HepG2 (cell line): ENCODE results near the gene SPNS3. TPM values are rescaled to one million over a fixed set of nuclear protein-coding genes. Genes with fewer than 3 reads are reported as not detected.

ENCODE experiments used
- ATAC-seq: fragments of 200-7000 bp; cut with Tn5 transposase; 3 replicates; pipeline ENCODE4 v1.9.1; 2020; ENCODE audit warnings: mild to moderate bottlenecking, moderate library complexity
- BruUV-seq: library from RNA; stranded (reverse); fragments of 400-500 nt; replicated peaks from 2 replicates; lab custom pipeline; 2021; lab: Mats Ljungman, UMichigan
- CTCF ChIA-PET: fragments of 300-600 bp; formaldehyde crosslinking; extraction: SDS; loops from one replicate; lab custom pipeline; 2021; ENCODE audit warnings: low total read pairs, inconsistent platforms, low intra/inter-chr PET ratio; lab: Yijun Ruan, JAX
- POLR2A ChIA-PET: fragments of 350-600 bp; sonication (Branson Sonifier 250); formaldehyde crosslinking; loops from one replicate; lab custom pipeline; 2020; ENCODE audit warnings: antibody characterized with exemption, inconsistent platforms; lab: Yijun Ruan, JAX
- DNase-seq: peaks from one replicate; pipeline ENCODE4 v3.0.0-alpha.2; 2015; ENCODE audit warnings: low spot score
- FAIRE-seq: peaks from 3 replicates; lab custom pipeline; 2011; peaks lifted over from hg19 to GRCh38; lab: Jason Lieb, UNC
- H2AFZ ChIP-seq: one replicate; pipeline ENCODE4 v1.6.1; 2011; ENCODE audit warnings: low read length, inconsistent platforms
- H3K27ac ChIP-seq: fragments of 300-600 bp; 3 replicates; pipeline ENCODE4 v1.8.0; 2011; ENCODE audit warnings: mixed run types, mild to moderate bottlenecking, mixed read lengths, low read length, inconsistent platforms; ENCODE audit not compliant: insufficient read depth; ENCODE audit errors: extremely low read length
- H3K27me3 ChIP-seq, 2 experiments: fragments of 200-600 bp in 1 of 2; 2 replicates in 1 of 2; 3 replicates in 1 of 2; pipeline versions ENCODE4 v1.6.0 to v1.8.0; 2011; ENCODE audit warnings: low read length in 2 of 2, mild to moderate bottlenecking in 2 of 2, moderate library complexity in 2 of 2, inconsistent platforms in 1 of 2; ENCODE audit not compliant: insufficient read depth in 2 of 2, control insufficient read depth in 1 of 2
- H3K36me3 ChIP-seq, 2 experiments: fragments of 200-600 bp in 1 of 2; replicated peaks in 1 of 2; 2 replicates in 1 of 2; 3 replicates in 1 of 2; pipeline versions ENCODE4 v1.5.1 to v1.8.0; 2011; ENCODE audit warnings: low read length in 2 of 2, inconsistent platforms in 1 of 2; ENCODE audit not compliant: insufficient read depth in 2 of 2, control insufficient read depth in 1 of 2
- H3K4me1 ChIP-seq: 2 replicates; pipeline ENCODE4 v1.5.1; 2012; ENCODE audit warnings: low read length, inconsistent platforms; ENCODE audit not compliant: insufficient read depth
- H3K4me2 ChIP-seq: 2 replicates; pipeline ENCODE4 v1.6.0; 2011; ENCODE audit warnings: low read depth, low read length, inconsistent platforms
- H3K4me3 ChIP-seq, 3 experiments: fragments of 200-600 bp in 1 of 3; sonication (generic), shearing (Covaris generic) in 1 of 3; replicated peaks in 1 of 3; 2 replicates each; pipeline ENCODE4 v1.5.1; 2011 to 2016; ENCODE audit warnings: low read length in 3 of 3, inconsistent platforms in 2 of 3, low read depth in 2 of 3, mild to moderate bottlenecking in 2 of 3, control low read depth in 1 of 3, mixed read lengths in 1 of 3; ENCODE audit not compliant: insufficient read depth in 1 of 3
- H3K79me2 ChIP-seq: one replicate; pipeline ENCODE4 v1.6.1; 2011; ENCODE audit warnings: low read length, inconsistent platforms; ENCODE audit not compliant: insufficient read depth
- H3K9ac ChIP-seq: 2 replicates; pipeline ENCODE4 v1.6.0; 2011; ENCODE audit warnings: mild to moderate bottlenecking, low read depth, low read length, inconsistent platforms; ENCODE audit not compliant: insufficient read depth
- H3K9me3 ChIP-seq: 2 replicates; pipeline ENCODE4 v1.5.1; 2012; ENCODE audit warnings: mild to moderate bottlenecking, low read length
- H4K20me1 ChIP-seq: 2 replicates; pipeline ENCODE4 v1.6.0; 2011; ENCODE audit warnings: inconsistent platforms, mild to moderate bottlenecking, low read length, moderate library complexity; ENCODE audit not compliant: insufficient read depth
- AKAP8 ChIP-seq: sonication (generic); formaldehyde crosslinking; IDR thresholded peaks from 2 replicates; pipeline ENCODE4 v1.5.1; 2020; ENCODE audit warnings: mild to moderate bottlenecking, missing genetic modification reagents
- BCL3 ChIP-seq: sonication (generic); formaldehyde crosslinking; IDR thresholded peaks from 2 replicates; pipeline ENCODE4 v1.5.1; 2020; ENCODE audit warnings: mild to moderate bottlenecking, missing genetic modification reagents, moderate library complexity
- CBX2 ChIP-seq, 2 experiments: fragments of 200-600 bp in 1 of 2; sonication (generic); formaldehyde crosslinking in 1 of 2; IDR thresholded peaks; 2 replicates each; pipeline versions ENCODE4 v1.7.0 to v1.8.1; 2018 to 2022; ENCODE audit warnings: low read depth in 2 of 2, low read length in 1 of 2, mild to moderate bottlenecking in 1 of 2, missing genetic modification reagents in 1 of 2
- KIAA2018 ChIP-seq: sonication (generic); formaldehyde crosslinking; IDR thresholded peaks from 2 replicates; pipeline ENCODE4 v1.5.0; 2020; ENCODE audit warnings: mild to moderate bottlenecking, missing genetic modification reagents, borderline replicate concordance
- MTERF4 ChIP-seq: sonication (generic); formaldehyde crosslinking; IDR thresholded peaks from 2 replicates; pipeline ENCODE4 v1.8.0; 2023; ENCODE audit warnings: mild to moderate bottlenecking, missing genetic modification reagents
- RARA ChIP-seq: IDR thresholded peaks from 2 replicates; pipeline ENCODE4 v1.6.1; 2016; ENCODE audit warnings: missing genetic modification reagents, missing compliant biosample characterization
- SP140L ChIP-seq: sonication (generic); formaldehyde crosslinking; IDR thresholded peaks from 2 replicates; pipeline ENCODE4 v1.4.0; 2020; ENCODE audit warnings: missing genetic modification reagents, borderline replicate concordance
- ZNF253 ChIP-seq: sonication (generic); formaldehyde crosslinking; IDR thresholded peaks from 2 replicates; pipeline ENCODE4 v1.8.0; 2022; ENCODE audit warnings: mild to moderate bottlenecking, missing genetic modification reagents, borderline replicate concordance
- ZNF367 ChIP-seq: sonication (generic); formaldehyde crosslinking; IDR thresholded peaks from 2 replicates; pipeline ENCODE4 v1.4.0; 2020; ENCODE audit warnings: missing genetic modification reagents, borderline replicate concordance
- ZNF709 ChIP-seq: sonication (generic); formaldehyde crosslinking; IDR thresholded peaks from 2 replicates; pipeline ENCODE4 v1.5.0; 2020; ENCODE audit warnings: mild to moderate bottlenecking, missing genetic modification reagents
- ZSCAN29 ChIP-seq: sonication (generic); formaldehyde crosslinking; conservative IDR thresholded peaks from 2 replicates; pipeline ENCODE4 v1.4.0; 2020; ENCODE audit warnings: mild to moderate bottlenecking, missing genetic modification reagents
- ZSCAN5A ChIP-seq: sonication (generic); formaldehyde crosslinking; IDR thresholded peaks from 2 replicates; pipeline ENCODE4 v1.8.0; 2022; ENCODE audit warnings: mild to moderate bottlenecking, missing genetic modification reagents, borderline replicate concordance
- WGBS: methylation state at CpG from one replicate; pipeline ENCODE4 v1.1.6; 2017; ENCODE audit warnings: low lambda C conversion rate; 5-methylcytosine and 5-hydroxymethylcytosine counted together
- in situ Hi-C: cut with HindIII; loops from 2 replicates; pipeline ENCODE4 v1.10.0; 2017; ENCODE audit warnings: low pct_unique_long_range_greater_than_20kb; ENCODE audit not compliant: extremely low pct_ligation_motif_present
- intact Hi-C: fragments of 100-400 bp; cut with micrococcal nuclease; formaldehyde crosslinking; loops from one replicate; pipeline ENCODE4 v1.10.0; 2022; ENCODE audit not compliant: unreplicated experiment
- polyA plus RNA-seq, 8 experiments: library from polyadenylated mRNA; depleted of rRNA in 3 of 8; stranded (reverse) in 7 of 8; unstranded in 1 of 8; fragments of >200 nt; fragmentation: Illumina TruSeq in 4 of 8; extraction: Trizol in 4 of 8; gene quantifications; 2 replicates each; pipeline versions ENCODE4 v1.2.1 to v1.2.3, GENCODE V29; 2011 to 2016; ENCODE audit warnings: low read depth in 4 of 8, missing spikeins in 1 of 8, mixed read lengths in 1 of 8; ENCODE audit not compliant: insufficient read depth in 1 of 8
- total RNA-seq, 5 experiments: library from RNA; depleted of rRNA; stranded (reverse); fragments of >200 nt; fragmentation: Illumina TruSeq; extraction: Trizol; gene quantifications; 2 replicates each; pipeline ENCODE4 v1.2.3, GENCODE V29; 2016; ENCODE audit warnings: low read depth in 1 of 5

Gene SPNS3
- total and polyA plus RNA-seq, 2 of the 13 experiments (the other 11 are each of a cell fraction or from before 2014, with no cell fraction given): not detected

- BruUV-seq: no TSS peak
- 20% methylated on average over 1 of the region's 3 CpGs for WGBS
- no peaks in the 10 kb centered on the region for H3K79me2 ChIP-seq
- no peak for TF ChIP-seq RARA (CRISPR knock-in tag)
- no peak for TF ChIP-seq ZSCAN5A (CRISPR knock-in tag)
- no peak for TF ChIP-seq ZSCAN29 (CRISPR knock-in tag)
- no peak for TF ChIP-seq MTERF4 (CRISPR knock-in tag)
- no peak for TF ChIP-seq ZNF253 (CRISPR knock-in tag)
- TF ChIP-seq ZNF709 (CRISPR knock-in tag): no peak
- no peak for TF ChIP-seq KIAA2018 (CRISPR knock-in tag)
- TF ChIP-seq AKAP8 (CRISPR knock-in tag): no peak
- no peak for TF ChIP-seq CBX2 (IDR thresholded peaks at IDR 0.05; ENCODE audit: low read depth, low read length)
- no peak for TF ChIP-seq CBX2 (CRISPR knock-in tag; IDR thresholded peaks at IDR 0.05; ENCODE audit: low read depth)
- no peak for TF ChIP-seq SP140L
- no peak for TF ChIP-seq ZNF367 (CRISPR knock-in tag)
- TF ChIP-seq BCL3: no peak
Observed at GRCh38 chr17:4508207-4508606, 74.5 kb downstream of the SPNS3 start.

More at GRCh38 chr17:4508207-4508606, 74.5 kb downstream of the SPNS3 start:
- Histone ChIP-seq H3K9ac (no peak overlapping the region), H3K4me1 (no peaks in the 10 kb centered on the region), H3K36me3 (no peaks in the 10 kb centered on the region), H3K4me3 (no peak overlapping the region), H3K4me2 (no peak overlapping the region), H2AFZ (no peak overlapping the region), H3K27me3 (peaks cover 7 to 77% of the 10 kb centered on the region in 2 experiments), H3K27ac (no peak overlapping the region), H3K9me3 (no peaks in the 10 kb centered on the region), H4K20me1 (0 out of 2 replicates have a peak, but pooled peaks cover 2% of the 10 kb centered on the region)
- no peak for DNase-seq
- no peak for ATAC-seq
- ChIA-PET POLR2A (no interaction called here), CTCF (no interaction called here)
- FAIRE-seq: no peak
- in situ Hi-C loops: no loop called here
- intact Hi-C loops: no loop called here
